ENCODE measurements around the gene INSR. TPM values are rescaled to one million over a fixed set of nuclear protein-coding genes. Genes with fewer than 3 reads are reported as not detected.

Gene INSR
- total RNA-seq, 4 donors from 2014 or later, result 70.7 to 165 (median 89.2) TPM

GRCh38 chr19:7140137-7140536, 154.1 kb downstream of the INSR start:
- DNase-seq (ENCODE audit: low spot score in 2 of 2), result no peak
- intact Hi-C loops (cut with DNase I; ENCODE audit: low total_unique reads), result no loop called here
- H3K4me3 ChIP-seq (ENCODE audit: low read depth, poor library complexity, severe bottlenecking), result no peak overlapping the region
- WGBS, 2 donors, result 90 to 93% methylated on average over 2 of the region's 2 CpGs
- TF ChIP-seq POLR2A (IDR thresholded peaks at IDR 0.05) (no peak), CTCF (IDR thresholded peaks at IDR 0.05) (no peak)

- TF ChIP-seq CTCF (IDR thresholded peaks at IDR 0.05) (no peak), POLR2A (IDR thresholded peaks at IDR 0.05) (no peak)
- H3K4me3 ChIP-seq (ENCODE audit: low read depth, poor library complexity, severe bottlenecking), result no peak overlapping the region
- DNase-seq (ENCODE audit: low spot score in 2 of 2), result no peak
- intact Hi-C loops (cut with DNase I; ENCODE audit: low total_unique reads), result no loop called here
- 97 to 100% methylated on average over 1 of the region's 1 CpG for WGBS, 2 donors
These were observed 155.1 kb downstream of the INSR start for GRCh38 chr19:7139095-7139494.

GRCh38 chr19:7138402-7138801, 155.8 kb downstream of the INSR start:
- no peak for DNase-seq (ENCODE audit: low spot score in 2 of 2)
- no peak overlapping the region for H3K4me3 ChIP-seq (ENCODE audit: low read depth, poor library complexity, severe bottlenecking)
- TF ChIP-seq POLR2A (IDR thresholded peaks at IDR 0.05), result no peak
- no peak for TF ChIP-seq CTCF (IDR thresholded peaks at IDR 0.05)
- 96 to 100% methylated on average over 1 of the region's 1 CpG for WGBS, 2 donors
- intact Hi-C loops (cut with DNase I; ENCODE audit: low total_unique reads), result no loop called here

GRCh38 chr19:7137120-7137519, 157.1 kb downstream of the INSR start:
- DNase-seq (ENCODE audit: low spot score in 2 of 2), result no peak
- intact Hi-C loops (cut with DNase I; ENCODE audit: low total_unique reads), result no loop called here
- 58 to 72% methylated on average over 2 of the region's 2 CpGs for WGBS, 2 donors
- no peak overlapping the region for H3K4me3 ChIP-seq (ENCODE audit: low read depth, poor library complexity, severe bottlenecking)
- TF ChIP-seq CTCF (IDR thresholded peaks at IDR 0.05) (no peak), POLR2A (IDR thresholded peaks at IDR 0.05) (no peak)

GRCh38 chr19:7132054-7132453, 162.2 kb downstream of the INSR start:
- no peak for DNase-seq (ENCODE audit: low spot score in 2 of 2)
- WGBS, 2 donors, result 95 to 96% methylated on average over 16 of the region's 16 CpGs
- H3K4me3 ChIP-seq (ENCODE audit: low read depth, poor library complexity, severe bottlenecking), result no peak overlapping the region
- TF ChIP-seq CTCF (IDR thresholded peaks at IDR 0.05), result no peak
- TF ChIP-seq POLR2A (IDR thresholded peaks at IDR 0.05), result no peak
- intact Hi-C loops (cut with DNase I; ENCODE audit: low total_unique reads), result no loop called here

- TF ChIP-seq POLR2A (IDR thresholded peaks at IDR 0.05), result no peak
- TF ChIP-seq CTCF (IDR thresholded peaks at IDR 0.05), result no peak
- whole genome bisulfite sequencing, 2 donors, result 89 to 93% methylated on average over 1 of the region's 1 CpG
- intact Hi-C loops (cut with DNase I; ENCODE audit: low total_unique reads), result no loop called here
- no peak for DNase-seq (ENCODE audit: low spot score in 2 of 2)
- H3K4me3 ChIP-seq (ENCODE audit: low read depth, poor library complexity, severe bottlenecking), result no peak overlapping the region
These were observed 164.2 kb downstream of the INSR start for GRCh38 chr19:7130043-7130442.
